NB4 (cell line): ENCODE results near the gene ANKS4B.

Source experiments
- MYC ChIP-seq: IDR thresholded peaks from 2 replicates; pipeline ENCODE4 v1.6.1; 2011; ENCODE audit warnings: low read depth, low read length
- TF ChIP-seq, protein P1 (sequence below): IDR thresholded peaks from one replicate; pipeline ENCODE4 v1.5.1; 2012; ENCODE audit warnings: low read depth, low read length
- TF ChIP-seq, protein P2 (sequence below): IDR thresholded peaks from 2 replicates; pipeline ENCODE4 v1.6.1; 2011; ENCODE audit warnings: low read depth, low read length

DNA sequence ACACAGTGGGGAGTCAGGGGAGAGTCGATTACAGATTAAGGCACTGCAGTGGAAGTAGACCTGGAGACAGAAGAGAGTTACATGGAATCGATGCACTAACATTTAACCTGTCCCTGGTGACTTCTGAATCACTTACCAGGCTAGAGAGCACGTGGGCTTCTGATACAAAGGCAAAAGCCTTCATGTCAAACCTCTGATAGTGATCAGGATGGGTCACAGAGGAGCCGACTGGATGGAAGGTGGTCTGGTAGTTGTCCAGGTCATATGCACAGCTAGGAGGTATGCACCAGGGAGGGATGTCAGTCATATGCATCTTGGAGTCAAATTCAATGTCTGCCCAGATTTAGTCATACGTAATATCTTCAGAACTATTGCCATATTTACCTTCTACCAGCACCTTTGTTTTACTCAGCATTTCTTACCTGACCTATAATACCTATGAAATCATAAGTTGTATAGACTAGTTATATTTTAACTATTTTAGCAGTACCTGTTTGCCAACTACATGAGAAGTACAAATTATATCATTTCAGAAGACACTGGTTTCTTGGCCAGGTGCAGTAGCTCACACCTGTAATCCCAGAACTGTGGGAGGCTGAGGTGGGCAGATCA is 33.8 kb upstream of the ANKS4B start:
- TF ChIP-seq, protein P1, sequence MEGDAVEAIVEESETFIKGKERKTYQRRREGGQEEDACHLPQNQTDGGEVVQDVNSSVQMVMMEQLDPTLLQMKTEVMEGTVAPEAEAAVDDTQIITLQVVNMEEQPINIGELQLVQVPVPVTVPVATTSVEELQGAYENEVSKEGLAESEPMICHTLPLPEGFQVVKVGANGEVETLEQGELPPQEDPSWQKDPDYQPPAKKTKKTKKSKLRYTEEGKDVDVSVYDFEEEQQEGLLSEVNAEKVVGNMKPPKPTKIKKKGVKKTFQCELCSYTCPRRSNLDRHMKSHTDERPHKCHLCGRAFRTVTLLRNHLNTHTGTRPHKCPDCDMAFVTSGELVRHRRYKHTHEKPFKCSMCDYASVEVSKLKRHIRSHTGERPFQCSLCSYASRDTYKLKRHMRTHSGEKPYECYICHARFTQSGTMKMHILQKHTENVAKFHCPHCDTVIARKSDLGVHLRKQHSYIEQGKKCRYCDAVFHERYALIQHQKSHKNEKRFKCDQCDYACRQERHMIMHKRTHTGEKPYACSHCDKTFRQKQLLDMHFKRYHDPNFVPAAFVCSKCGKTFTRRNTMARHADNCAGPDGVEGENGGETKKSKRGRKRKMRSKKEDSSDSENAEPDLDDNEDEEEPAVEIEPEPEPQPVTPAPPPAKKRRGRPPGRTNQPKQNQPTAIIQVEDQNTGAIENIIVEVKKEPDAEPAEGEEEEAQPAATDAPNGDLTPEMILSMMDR, result no peak
- TF ChIP-seq, protein P2, sequence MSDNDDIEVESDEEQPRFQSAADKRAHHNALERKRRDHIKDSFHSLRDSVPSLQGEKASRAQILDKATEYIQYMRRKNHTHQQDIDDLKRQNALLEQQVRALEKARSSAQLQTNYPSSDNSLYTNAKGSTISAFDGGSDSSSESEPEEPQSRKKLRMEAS, result no peak
- no peak for TF ChIP-seq MYC
